ENCODE measurements around the gene OR6B3.
"Not testable (repeated sequence)": the region's sequence is repeated elsewhere in the genome, so short reads cannot be mapped to it uniquely, and the experiment has no call there.

OR6B3 gene

DNA sequence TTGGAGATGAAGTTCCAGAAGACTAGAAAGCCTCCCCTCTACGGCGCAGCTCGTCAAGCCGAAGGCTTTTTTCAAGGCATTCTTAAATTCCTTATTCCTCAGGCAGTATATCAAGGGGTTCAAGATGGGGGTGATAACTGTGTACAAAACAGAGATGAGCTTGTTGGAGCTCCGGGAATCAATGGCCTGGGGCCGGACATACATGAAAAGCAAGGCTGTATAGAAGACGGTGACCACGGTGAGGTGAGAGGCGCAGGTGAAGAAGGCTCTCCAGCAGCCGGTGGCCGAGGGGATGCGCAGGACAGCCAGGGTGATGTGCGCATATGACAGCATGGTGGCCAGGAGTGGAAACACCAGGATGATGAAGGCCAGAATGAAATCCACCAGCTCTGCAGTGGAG is 8.2 kb downstream of the OR6B3 start:
- no peak overlapping the region for H3K4me3 ChIP-seq (ENCODE audit: low read length in 2 of 2)
- no peaks in the 10 kb centered on the region for H3K9me3 ChIP-seq (ENCODE audit: control insufficient read depth in 2 of 2, low read length in 2 of 2)
- peaks cover 0 to 7% of the 10 kb centered on the region in 2 donors for H3K27me3 ChIP-seq (ENCODE audit: control insufficient read depth in 2 of 2, insufficient read depth in 2 of 2, low read length in 2 of 2)
- H3K36me3 ChIP-seq (ENCODE audit: control insufficient read depth in 2 of 2, insufficient read depth in 2 of 2, low read length in 2 of 2): no peaks in the 10 kb centered on the region
- no peak overlapping the region for H3K9ac ChIP-seq (ENCODE audit: low read depth in 1 of 2, low read length in 2 of 2)
- no peak overlapping the region for H3K27ac ChIP-seq (ENCODE audit: low read depth in 2 of 2, low read length in 2 of 2)
- no peaks in the 10 kb centered on the region for H3K4me1 ChIP-seq (ENCODE audit: control insufficient read depth in 2 of 2, insufficient read depth in 2 of 2, low read length in 2 of 2)

DNA sequence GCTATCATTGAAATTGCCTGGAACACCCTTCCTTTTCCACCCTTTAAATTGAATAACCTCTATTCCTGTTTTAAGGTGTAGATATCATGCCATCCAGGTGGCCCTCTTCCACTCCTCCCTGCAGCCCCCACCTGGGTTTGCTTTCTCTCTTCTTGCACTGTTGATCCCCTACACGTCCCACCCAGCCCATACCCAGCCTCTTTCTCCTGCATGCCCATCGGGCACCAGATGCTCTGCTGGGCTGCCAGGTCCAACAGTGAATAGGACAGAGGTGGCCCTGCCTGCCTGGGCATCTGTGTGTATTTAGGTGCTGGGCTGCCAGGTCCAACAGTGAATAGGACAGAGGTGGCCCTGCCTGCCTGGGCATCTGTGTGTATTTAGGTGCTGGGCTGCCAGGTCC is 9.2 kb downstream of the OR6B3 start:
- H3K9ac ChIP-seq (ENCODE audit: low read depth in 1 of 2, low read length in 2 of 2); H3K4me3 ChIP-seq (ENCODE audit: low read length in 2 of 2); H3K9me3 ChIP-seq (ENCODE audit: control insufficient read depth in 2 of 2, low read length in 2 of 2); H3K27ac ChIP-seq (ENCODE audit: low read depth in 2 of 2, low read length in 2 of 2); H3K36me3 ChIP-seq (ENCODE audit: control insufficient read depth in 2 of 2, insufficient read depth in 2 of 2, low read length in 2 of 2); H3K27me3 ChIP-seq (ENCODE audit: control insufficient read depth in 2 of 2, insufficient read depth in 2 of 2, low read length in 2 of 2); H3K4me1 ChIP-seq (ENCODE audit: control insufficient read depth in 2 of 2, insufficient read depth in 2 of 2, low read length in 2 of 2): not testable (repeated sequence)

DNA sequence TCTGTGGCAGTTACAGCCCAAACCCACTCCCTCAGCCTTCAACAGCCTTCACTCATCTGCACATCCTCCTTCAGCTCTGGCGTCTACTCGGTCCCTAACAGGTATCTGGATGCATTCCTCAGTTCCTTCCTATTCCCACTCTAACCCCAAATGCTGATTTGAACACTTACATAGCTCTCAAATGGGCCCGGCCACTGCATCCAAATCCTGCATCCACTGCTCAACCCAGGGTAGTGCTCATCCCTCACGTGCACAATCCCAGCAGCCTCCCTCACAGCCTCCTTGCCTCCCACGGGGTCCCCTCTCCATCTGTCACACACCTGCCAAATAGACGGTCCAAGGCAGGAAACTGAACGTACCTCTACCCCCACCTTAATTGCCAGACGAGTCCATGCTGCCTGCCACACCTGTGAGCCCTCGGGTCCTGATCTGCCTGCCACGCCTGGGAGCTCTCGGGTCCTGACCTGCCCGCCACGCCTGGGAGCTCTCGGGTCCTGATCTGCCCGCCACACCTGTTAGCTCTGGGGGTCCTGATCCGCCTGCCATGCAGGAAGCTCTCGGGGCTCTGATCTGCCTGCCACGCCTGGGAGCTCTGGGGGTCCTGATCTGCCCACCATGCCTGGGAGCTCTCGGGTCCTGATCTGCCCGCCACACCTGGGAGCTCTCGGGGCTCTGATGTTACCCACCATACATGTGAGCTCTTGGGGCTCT is 9.9 kb downstream of the OR6B3 start:
- no peak overlapping the region for H3K9ac ChIP-seq (ENCODE audit: low read depth in 1 of 2, low read length in 2 of 2)
- no peaks in the 10 kb centered on the region for H3K4me1 ChIP-seq (ENCODE audit: control insufficient read depth in 2 of 2, insufficient read depth in 2 of 2, low read length in 2 of 2)
- no peak overlapping the region for H3K27ac ChIP-seq (ENCODE audit: low read depth in 2 of 2, low read length in 2 of 2)
- H3K4me3 ChIP-seq (ENCODE audit: low read length in 2 of 2): no peak overlapping the region
- H3K9me3 ChIP-seq (ENCODE audit: control insufficient read depth in 2 of 2, low read length in 2 of 2): no peaks in the 10 kb centered on the region
- H3K36me3 ChIP-seq (ENCODE audit: control insufficient read depth in 2 of 2, insufficient read depth in 2 of 2, low read length in 2 of 2): no peaks in the 10 kb centered on the region
- H3K27me3 ChIP-seq (ENCODE audit: control insufficient read depth in 2 of 2, insufficient read depth in 2 of 2, low read length in 2 of 2): peaks cover 4 to 5% of the 10 kb centered on the region in 2 donors

DNA sequence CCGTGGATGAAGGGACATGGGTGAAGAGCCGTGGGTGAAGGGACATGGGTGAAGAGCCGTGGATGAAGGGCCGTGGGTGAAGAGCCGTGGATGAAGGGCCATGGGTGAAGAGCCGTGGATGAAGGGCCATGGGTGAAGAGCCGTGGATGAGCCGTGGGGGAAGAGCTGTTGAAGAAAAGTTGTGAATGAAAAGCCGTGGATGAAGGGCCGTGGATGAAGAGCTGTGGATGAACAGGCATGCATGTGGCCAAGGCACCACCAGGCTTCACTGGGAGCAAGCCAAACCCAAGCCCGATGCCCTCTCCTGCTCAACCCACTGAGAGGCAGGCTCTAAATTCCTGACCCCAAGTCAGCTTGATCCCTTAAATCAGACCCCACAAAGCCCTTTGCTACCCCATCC is 10.6 kb downstream of the OR6B3 start:
- H3K4me3 ChIP-seq (ENCODE audit: low read length in 2 of 2): no peak overlapping the region
- H3K36me3 ChIP-seq (ENCODE audit: control insufficient read depth in 2 of 2, insufficient read depth in 2 of 2, low read length in 2 of 2): no peaks in the 10 kb centered on the region
- H3K4me1 ChIP-seq (ENCODE audit: control insufficient read depth in 2 of 2, insufficient read depth in 2 of 2, low read length in 2 of 2): no peaks in the 10 kb centered on the region
- H3K9ac ChIP-seq (ENCODE audit: low read depth in 1 of 2, low read length in 2 of 2): no peak overlapping the region
- H3K27me3 ChIP-seq (ENCODE audit: control insufficient read depth in 2 of 2, insufficient read depth in 2 of 2, low read length in 2 of 2): peaks cover 3 to 4% of the 10 kb centered on the region in 2 donors
- H3K9me3 ChIP-seq (ENCODE audit: control insufficient read depth in 2 of 2, low read length in 2 of 2): no peaks in the 10 kb centered on the region
- H3K27ac ChIP-seq (ENCODE audit: low read depth in 2 of 2, low read length in 2 of 2): no peak overlapping the region

DNA sequence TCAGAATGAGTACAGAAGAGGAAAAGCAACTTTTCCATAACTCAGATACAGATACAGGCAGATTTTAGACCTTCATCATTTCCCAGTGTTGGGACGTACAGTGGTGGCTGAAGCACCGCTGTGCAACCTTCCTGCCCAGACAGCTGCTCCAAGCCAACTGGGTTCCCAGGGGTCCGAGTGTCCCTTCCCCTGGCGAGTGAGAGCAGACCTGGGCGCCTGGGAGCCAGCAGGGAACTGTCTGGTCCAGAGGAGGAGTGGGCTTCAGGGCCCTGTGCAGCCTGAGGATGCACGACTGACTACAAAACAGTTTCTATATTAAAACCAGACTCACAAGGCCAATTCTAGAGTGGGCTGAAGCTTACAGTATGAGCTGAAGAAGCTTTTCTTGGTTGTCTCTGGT is 12.0 kb downstream of the OR6B3 start:
- no peak overlapping the region for H3K27ac ChIP-seq (ENCODE audit: low read depth in 2 of 2, low read length in 2 of 2)

DNA sequence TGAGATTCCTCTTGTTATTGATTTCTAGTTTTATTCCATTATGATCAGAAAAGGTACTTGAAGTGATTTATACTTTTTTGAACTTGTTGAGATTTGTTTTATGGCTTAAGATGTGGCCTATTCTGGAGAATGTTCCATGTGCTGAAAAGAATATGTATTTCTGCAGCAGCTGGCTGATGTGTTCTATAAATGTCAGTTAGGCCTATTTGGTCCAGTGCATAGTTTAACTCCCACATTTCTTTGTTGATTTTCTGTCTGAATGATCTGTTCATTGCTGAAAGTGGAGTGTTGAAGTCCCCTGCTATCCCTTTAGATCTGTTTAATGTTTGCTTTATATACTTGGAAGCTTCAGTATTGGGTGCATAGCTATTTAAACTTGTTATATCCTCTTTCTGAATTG is 16.0 kb downstream of the OR6B3 start:
- no peaks in the 10 kb centered on the region for H3K36me3 ChIP-seq (ENCODE audit: control insufficient read depth in 2 of 2, insufficient read depth in 2 of 2, low read length in 2 of 2)
- no peaks in the 10 kb centered on the region for H3K9me3 ChIP-seq (ENCODE audit: control insufficient read depth in 2 of 2, low read length in 2 of 2)
- H3K4me3 ChIP-seq (ENCODE audit: low read length in 2 of 2): no peak overlapping the region
- H3K27ac ChIP-seq (ENCODE audit: low read depth in 2 of 2, low read length in 2 of 2): no peak overlapping the region
- no peak overlapping the region for H3K9ac ChIP-seq (ENCODE audit: low read depth in 1 of 2, low read length in 2 of 2)
- no peaks in the 10 kb centered on the region for H3K4me1 ChIP-seq (ENCODE audit: control insufficient read depth in 2 of 2, insufficient read depth in 2 of 2, low read length in 2 of 2)
- H3K27me3 ChIP-seq (ENCODE audit: control insufficient read depth in 2 of 2, insufficient read depth in 2 of 2, low read length in 2 of 2): peaks cover 3 to 4% of the 10 kb centered on the region in 2 donors

More for the DNA sequence above, 12.0 kb downstream of the OR6B3 start:
- Histone ChIP-seq H3K4me1 (ENCODE audit: control insufficient read depth in 2 of 2, insufficient read depth in 2 of 2, low read length in 2 of 2) (no peaks in the 10 kb centered on the region), H3K36me3 (ENCODE audit: control insufficient read depth in 2 of 2, insufficient read depth in 2 of 2, low read length in 2 of 2) (no peaks in the 10 kb centered on the region), H3K4me3 (ENCODE audit: low read length in 2 of 2) (no peak overlapping the region), H3K9ac (ENCODE audit: low read depth in 1 of 2, low read length in 2 of 2) (no peak overlapping the region), H3K27me3 (ENCODE audit: control insufficient read depth in 2 of 2, insufficient read depth in 2 of 2, low read length in 2 of 2) (peaks cover 3 to 4% of the 10 kb centered on the region in 2 donors), H3K9me3 (ENCODE audit: control insufficient read depth in 2 of 2, low read length in 2 of 2) (no peaks in the 10 kb centered on the region)

DNA sequence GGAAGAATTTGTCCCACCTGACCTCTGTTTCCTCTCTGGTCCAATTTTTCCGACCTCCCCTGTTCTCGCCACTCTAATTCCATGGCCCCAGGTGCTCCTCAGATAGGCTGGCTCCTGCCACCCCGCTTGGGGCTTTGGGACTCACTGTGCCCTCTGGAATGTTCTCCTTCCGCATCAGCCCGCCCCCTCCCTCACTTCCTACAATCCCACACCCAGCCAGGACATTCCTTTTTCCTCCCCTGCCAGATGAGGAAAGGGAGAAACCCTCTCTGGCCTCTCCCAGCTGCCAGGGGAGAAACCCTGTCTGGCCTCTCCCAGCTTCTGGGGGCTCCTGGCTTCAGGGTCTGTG is 20.0 kb downstream of the OR6B3 start:
- Histone ChIP-seq H3K27ac (ENCODE audit: low read depth in 2 of 2, low read length in 2 of 2) (no peak overlapping the region), H3K36me3 (ENCODE audit: control insufficient read depth in 2 of 2, insufficient read depth in 2 of 2, low read length in 2 of 2) (no peaks in the 10 kb centered on the region), H3K9me3 (ENCODE audit: control insufficient read depth in 2 of 2, low read length in 2 of 2) (no peaks in the 10 kb centered on the region), H3K4me1 (ENCODE audit: control insufficient read depth in 2 of 2, insufficient read depth in 2 of 2, low read length in 2 of 2) (no peaks in the 10 kb centered on the region), H3K27me3 (ENCODE audit: control insufficient read depth in 2 of 2, insufficient read depth in 2 of 2, low read length in 2 of 2) (peaks cover 0 to 4% of the 10 kb centered on the region in 2 donors), H3K4me3 (ENCODE audit: low read length in 2 of 2) (no peak overlapping the region), H3K9ac (ENCODE audit: low read depth in 1 of 2, low read length in 2 of 2) (no peak overlapping the region)

DNA sequence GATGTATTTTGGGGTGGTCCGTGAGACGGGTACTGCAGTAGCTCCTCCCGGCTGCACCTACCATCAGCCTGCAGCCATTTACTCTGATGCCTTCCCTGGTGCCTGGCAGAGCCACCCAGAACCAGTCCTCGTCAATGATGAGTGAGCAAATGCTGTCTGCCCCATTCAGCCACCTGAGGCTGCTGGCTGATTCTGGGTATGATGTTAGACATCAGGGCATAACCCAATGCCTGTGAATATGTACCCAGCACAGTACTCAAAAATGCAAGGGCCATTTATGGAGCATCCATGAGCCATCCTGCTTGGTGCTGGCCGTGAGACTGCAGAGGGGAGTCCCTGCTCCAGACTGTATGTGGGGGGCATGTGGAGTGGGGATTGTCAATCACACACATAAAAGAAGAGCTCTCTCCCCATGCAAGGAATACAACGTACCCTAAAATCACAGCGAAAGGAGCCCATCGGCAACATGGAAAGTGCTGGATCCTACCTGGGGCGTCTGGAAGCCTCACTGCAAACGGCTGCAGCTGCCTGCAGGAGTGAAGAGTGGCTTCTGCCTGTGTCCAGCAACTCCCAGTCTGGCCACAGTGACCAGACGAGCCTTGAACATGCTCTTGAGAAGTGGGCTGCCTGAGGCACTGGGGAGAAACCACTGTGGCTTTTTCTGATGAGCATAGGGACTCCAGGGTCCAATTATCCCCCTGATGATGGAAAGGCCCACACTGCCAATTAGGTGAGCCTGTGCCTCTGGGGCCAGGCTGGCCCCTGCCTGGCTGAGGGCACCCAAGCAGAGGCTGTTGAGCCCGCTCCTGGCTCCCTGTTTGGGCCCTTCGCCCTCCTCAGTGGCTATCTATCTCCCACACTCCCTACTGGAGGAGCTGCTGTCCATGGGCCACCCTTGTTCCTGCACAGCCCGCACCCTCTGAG is 20.7 kb downstream of the OR6B3 start:
- no peaks in the 10 kb centered on the region for H3K36me3 ChIP-seq (ENCODE audit: control insufficient read depth in 2 of 2, insufficient read depth in 2 of 2, low read length in 2 of 2)
- no peak overlapping the region for H3K4me3 ChIP-seq (ENCODE audit: low read length in 2 of 2)
- no peak overlapping the region for H3K9ac ChIP-seq (ENCODE audit: low read depth in 1 of 2, low read length in 2 of 2)
- H3K27me3 ChIP-seq (ENCODE audit: control insufficient read depth in 2 of 2, insufficient read depth in 2 of 2, low read length in 2 of 2): peaks cover 0 to 4% of the 10 kb centered on the region in 2 donors
- no peaks in the 10 kb centered on the region for H3K4me1 ChIP-seq (ENCODE audit: control insufficient read depth in 2 of 2, insufficient read depth in 2 of 2, low read length in 2 of 2)
- no peak overlapping the region for H3K27ac ChIP-seq (ENCODE audit: low read depth in 2 of 2, low read length in 2 of 2)
- H3K9me3 ChIP-seq (ENCODE audit: control insufficient read depth in 2 of 2, low read length in 2 of 2): no peaks in the 10 kb centered on the region

DNA sequence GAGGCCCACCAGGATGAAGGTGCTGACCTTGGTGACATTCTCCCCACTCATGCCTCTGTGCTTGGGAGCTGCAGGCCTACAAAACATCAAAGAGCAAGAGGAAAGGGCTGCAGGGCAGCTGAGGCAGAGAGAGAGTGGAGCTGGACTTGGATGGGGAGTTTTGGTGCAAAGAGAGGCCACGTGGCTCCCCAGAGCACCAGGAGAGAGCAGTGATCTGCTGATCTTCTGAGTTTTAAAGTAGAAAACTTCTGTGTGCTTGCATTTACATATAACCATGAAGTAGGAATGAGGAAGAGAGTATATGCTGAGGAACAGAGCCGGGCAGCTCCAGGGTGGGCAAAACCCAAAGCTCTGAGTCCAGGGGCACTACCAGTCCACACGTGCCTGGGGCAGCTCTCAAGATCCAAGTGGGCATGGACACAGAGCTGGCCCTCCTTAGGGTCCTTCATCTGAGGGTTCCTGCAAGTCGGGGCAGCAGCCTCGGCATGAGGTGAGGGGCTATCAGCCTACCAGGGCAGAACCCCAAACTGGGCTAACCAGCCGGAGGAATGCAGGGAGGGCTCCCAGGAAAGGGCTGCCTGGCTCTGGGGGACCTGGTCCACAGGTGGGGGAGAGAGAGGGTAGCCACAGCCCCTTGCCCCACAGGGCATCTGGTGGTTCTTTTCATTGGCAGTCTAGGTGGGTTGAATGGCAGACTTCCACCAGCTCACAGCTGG is 22.8 kb downstream of the OR6B3 start, which contains the start of gene OR6B2:
OR6B2 (minus strand) TSS at position 51 of the 716 bp plus-strand sequence; CDS start at position 51, 0 bp downstream.
- H3K9ac ChIP-seq (ENCODE audit: low read depth in 1 of 2, low read length in 2 of 2): no peak within 1 kb of the TSS

DNA sequence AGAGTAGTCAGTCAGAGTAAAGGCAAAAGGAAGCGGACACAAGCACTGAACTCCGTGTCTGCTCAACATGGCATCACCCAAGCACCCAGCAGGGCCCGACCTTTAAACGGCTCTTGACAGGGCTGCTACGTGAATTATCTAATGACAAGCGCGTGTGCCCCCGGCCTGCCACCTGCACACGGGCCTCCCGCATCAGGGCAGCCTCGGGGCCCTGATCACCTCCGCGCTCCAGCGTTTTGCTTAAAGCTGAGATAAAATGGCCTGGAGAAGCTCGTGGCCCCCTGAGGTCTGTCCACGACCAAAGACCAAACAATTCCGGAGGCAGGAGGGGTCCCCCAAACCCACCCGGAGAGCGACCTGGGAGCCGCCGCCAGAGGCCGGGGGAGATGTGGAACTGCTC is 28.6 kb downstream of the OR6B3 start:
- Histone ChIP-seq H3K27ac (ENCODE audit: low read depth in 2 of 2, low read length in 2 of 2) (peak overlapping the region in 1 of 2 donors; percentile 96), H3K4me1 (ENCODE audit: control insufficient read depth in 2 of 2, insufficient read depth in 2 of 2, low read length in 2 of 2) (peaks cover 10 to 12% of the 10 kb centered on the region in 2 donors), H3K36me3 (ENCODE audit: control insufficient read depth in 2 of 2, insufficient read depth in 2 of 2, low read length in 2 of 2) (peaks cover 14 to 19% of the 10 kb centered on the region in 2 donors), H3K27me3 (ENCODE audit: control insufficient read depth in 2 of 2, insufficient read depth in 2 of 2, low read length in 2 of 2) (no peaks in the 10 kb centered on the region), H3K4me3 (ENCODE audit: low read length in 2 of 2) (peak overlapping the region; percentile 88 to 89), H3K9me3 (ENCODE audit: control insufficient read depth in 2 of 2, low read length in 2 of 2) (no peaks in the 10 kb centered on the region), H3K9ac (ENCODE audit: low read depth in 1 of 2, low read length in 2 of 2) (peak overlapping the region; percentile 78 to 94)

More for the DNA sequence above, 22.8 kb downstream of the OR6B3 start, which contains the start of gene OR6B2:
- Histone ChIP-seq H3K4me1 (ENCODE audit: control insufficient read depth in 2 of 2, insufficient read depth in 2 of 2, low read length in 2 of 2) (no peaks in the 10 kb centered on the region), H3K4me3 (ENCODE audit: low read length in 2 of 2) (no peak within 1 kb of the TSS), H3K9me3 (ENCODE audit: control insufficient read depth in 2 of 2, low read length in 2 of 2) (no peaks in the 10 kb centered on the region), H3K36me3 (ENCODE audit: control insufficient read depth in 2 of 2, insufficient read depth in 2 of 2, low read length in 2 of 2) (no peaks in the 10 kb centered on the region), H3K27me3 (ENCODE audit: control insufficient read depth in 2 of 2, insufficient read depth in 2 of 2, low read length in 2 of 2) (peaks cover 0 to 4% of the 10 kb centered on the region in 2 donors), H3K27ac (ENCODE audit: low read depth in 2 of 2, low read length in 2 of 2) (no peak within 1 kb of the TSS)
